Ishikawa (cell line): Measurements from ENCODE around the gene HMGXB3.

ENCODE experiments used
- EP300 ChIP-seq: IDR thresholded peaks from 2 replicates; pipeline ENCODE4 v1.6.1; 2012; ENCODE audit warnings: borderline replicate concordance
- NFIC ChIP-seq: IDR thresholded peaks from 2 replicates; pipeline ENCODE4 v1.6.1; 2012
- RAD21 ChIP-seq: IDR thresholded peaks from 2 replicates; pipeline ENCODE4 v1.6.1; 2012; ENCODE audit warnings: low read depth
- TAF1 ChIP-seq: IDR thresholded peaks from 2 replicates; pipeline ENCODE4 v1.6.1; 2012; ENCODE audit warnings: low read depth, mild to moderate bottlenecking
- TF ChIP-seq, protein P1 (sequence below): IDR thresholded peaks from 2 replicates; pipeline ENCODE4 v1.6.1; 2012; ENCODE audit warnings: low read depth, mild to moderate bottlenecking
- TF ChIP-seq, protein P2 (sequence below): IDR thresholded peaks from 2 replicates; pipeline ENCODE4 v1.6.1; 2012

DNA sequence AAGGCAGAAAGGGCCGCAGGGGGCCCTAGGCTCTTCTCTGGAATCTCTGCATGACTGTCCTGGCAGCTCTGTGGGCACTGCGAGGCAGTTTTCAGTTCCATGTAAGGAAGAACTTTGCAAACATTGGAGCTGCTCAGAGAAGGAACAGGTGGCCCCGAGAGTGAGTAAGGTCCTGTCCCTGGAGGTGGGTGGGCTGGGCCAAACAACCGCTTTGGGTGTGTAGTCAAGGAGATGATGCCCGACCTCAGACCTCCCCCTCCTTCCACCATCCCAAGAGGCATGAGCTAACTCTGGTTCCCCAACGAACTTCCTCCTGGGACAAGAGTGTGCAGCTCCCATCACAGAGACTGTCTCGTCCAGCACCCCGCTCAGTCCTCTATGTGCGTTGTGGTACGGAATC is 65.3 kb downstream of the HMGXB3 start:
- TF ChIP-seq RAD21 (no peak), EP300 (no peak), TAF1 (no peak), NFIC (no peak)
- TF ChIP-seq, protein P1, sequence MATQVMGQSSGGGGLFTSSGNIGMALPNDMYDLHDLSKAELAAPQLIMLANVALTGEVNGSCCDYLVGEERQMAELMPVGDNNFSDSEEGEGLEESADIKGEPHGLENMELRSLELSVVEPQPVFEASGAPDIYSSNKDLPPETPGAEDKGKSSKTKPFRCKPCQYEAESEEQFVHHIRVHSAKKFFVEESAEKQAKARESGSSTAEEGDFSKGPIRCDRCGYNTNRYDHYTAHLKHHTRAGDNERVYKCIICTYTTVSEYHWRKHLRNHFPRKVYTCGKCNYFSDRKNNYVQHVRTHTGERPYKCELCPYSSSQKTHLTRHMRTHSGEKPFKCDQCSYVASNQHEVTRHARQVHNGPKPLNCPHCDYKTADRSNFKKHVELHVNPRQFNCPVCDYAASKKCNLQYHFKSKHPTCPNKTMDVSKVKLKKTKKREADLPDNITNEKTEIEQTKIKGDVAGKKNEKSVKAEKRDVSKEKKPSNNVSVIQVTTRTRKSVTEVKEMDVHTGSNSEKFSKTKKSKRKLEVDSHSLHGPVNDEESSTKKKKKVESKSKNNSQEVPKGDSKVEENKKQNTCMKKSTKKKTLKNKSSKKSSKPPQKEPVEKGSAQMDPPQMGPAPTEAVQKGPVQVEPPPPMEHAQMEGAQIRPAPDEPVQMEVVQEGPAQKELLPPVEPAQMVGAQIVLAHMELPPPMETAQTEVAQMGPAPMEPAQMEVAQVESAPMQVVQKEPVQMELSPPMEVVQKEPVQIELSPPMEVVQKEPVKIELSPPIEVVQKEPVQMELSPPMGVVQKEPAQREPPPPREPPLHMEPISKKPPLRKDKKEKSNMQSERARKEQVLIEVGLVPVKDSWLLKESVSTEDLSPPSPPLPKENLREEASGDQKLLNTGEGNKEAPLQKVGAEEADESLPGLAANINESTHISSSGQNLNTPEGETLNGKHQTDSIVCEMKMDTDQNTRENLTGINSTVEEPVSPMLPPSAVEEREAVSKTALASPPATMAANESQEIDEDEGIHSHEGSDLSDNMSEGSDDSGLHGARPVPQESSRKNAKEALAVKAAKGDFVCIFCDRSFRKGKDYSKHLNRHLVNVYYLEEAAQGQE, result no peak
- TF ChIP-seq, protein P2, sequence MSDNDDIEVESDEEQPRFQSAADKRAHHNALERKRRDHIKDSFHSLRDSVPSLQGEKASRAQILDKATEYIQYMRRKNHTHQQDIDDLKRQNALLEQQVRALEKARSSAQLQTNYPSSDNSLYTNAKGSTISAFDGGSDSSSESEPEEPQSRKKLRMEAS, result no peak
